NCI-H82 (cell line): Measurements from ENCODE around the gene PLCL2.
A peak's percentile ranks its signal among the peaks of the same experiment; 100 is the strongest.
"Not testable (repeated sequence)": the region's sequence is repeated elsewhere in the genome, so short reads cannot be mapped to it uniquely, and the experiment has no call there.

Experiments
- DNase-seq: peaks from one replicate; lab custom pipeline; 2025; lab: John Stamatoyannopoulos, UW

Gene PLCL2

DNA sequence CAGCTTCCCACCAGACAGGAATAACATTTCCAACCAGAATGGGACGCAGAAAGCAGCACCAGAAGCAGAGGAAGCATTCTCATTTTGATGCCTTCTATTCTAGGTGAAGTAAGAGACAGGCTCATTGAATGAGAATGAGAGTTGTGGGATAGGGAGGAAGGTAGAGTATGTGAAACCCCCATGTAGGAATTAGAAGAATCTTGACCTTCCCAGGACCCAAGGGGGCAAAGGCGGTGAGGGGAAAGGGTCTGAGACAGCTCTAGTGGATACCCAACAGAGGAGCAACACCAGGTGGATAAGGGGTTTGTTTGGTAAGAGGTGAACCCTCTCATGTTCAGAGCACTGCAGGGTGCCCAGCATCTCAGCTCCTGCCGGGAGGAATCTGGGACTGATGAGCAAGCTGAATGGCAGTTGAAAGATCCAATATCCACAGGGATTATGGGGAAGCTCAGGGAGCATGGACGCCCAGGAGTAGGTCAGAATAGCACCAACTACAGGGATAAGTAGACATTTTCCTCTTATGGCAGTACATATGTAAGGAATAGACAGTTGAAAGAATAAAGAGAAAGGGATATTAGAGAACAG is 77.0 kb downstream of the PLCL2 start:
- no peak for DNase-seq

GRCh38 chr3:16975083-16975482 is 90.3 kb downstream of the PLCL2 start:
- DNase-seq: no peak

DNA sequence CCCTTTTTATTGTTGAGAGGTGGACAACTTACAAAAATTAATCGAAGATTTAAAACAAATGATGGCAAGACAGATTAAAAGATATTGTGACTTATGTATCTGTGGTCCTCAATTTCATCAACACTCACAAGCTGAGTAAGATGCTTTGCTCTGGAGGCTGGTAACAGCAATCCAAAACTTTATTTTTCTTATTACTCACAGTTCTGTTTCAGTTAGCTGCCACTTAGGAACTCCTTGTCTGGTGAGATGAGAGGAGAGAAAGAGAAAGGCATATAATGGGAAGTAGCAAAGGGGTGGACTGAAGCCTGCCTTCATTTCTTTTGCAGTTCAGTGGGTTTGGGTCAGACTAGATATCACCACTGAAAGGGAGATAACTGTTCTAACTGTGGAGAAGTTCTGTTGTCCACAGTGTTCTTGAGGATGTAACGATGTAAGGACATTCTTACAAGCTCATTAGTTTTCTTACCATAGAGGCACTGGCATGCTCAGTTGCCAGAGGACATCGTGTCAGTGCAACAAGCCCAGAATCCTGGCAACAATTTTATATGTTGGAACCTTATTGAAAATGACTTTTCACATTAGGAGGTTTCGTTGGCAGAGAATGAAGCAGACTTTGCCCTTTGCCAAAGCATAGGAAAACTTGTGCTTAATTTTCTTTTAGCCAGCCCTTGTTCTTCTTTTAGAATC is 93.6 kb downstream of the PLCL2 start:
- DNase-seq: no peak

- DNase-seq: no peak
Measured at GRCh38 chr3:16978921-16979271, 94.1 kb downstream of the PLCL2 start.

DNA sequence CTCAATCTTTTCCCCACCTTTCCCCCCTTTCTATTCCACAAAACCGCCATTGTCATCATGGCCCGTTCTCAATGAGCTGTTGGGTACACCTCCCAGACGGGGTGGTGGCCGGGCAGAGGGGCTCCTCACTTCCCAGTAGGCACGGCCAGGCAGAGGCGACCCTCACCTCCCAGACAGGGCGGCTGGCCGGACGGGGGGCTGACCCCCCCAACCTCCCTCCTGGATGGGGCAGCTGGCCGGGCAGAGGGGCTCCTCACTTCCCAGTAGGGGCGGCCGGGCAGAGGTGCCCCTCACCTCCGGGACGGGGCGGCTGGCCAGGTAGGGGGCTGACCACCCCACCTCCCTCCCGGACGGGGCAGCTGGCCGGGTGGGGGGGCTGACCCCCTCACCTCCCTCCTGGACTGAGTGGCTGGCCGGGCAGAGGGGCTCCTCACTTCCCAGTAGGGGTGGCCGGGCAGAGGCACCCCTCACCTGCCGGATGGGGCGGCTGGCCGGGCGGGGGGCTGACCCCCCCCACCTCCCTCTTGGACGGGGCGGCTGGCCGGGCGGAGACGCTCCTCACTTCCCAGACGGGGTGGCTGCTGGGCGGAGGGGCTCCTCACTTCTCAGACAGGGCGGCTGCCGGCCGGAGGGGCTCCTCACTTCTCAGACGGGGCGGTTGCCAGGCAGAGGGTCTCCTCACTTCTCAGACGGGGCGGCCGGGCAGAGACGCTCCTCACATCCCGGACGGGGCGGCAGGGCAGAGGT is 95.2 kb downstream of the PLCL2 start:
- not testable (repeated sequence) for DNase-seq

DNA sequence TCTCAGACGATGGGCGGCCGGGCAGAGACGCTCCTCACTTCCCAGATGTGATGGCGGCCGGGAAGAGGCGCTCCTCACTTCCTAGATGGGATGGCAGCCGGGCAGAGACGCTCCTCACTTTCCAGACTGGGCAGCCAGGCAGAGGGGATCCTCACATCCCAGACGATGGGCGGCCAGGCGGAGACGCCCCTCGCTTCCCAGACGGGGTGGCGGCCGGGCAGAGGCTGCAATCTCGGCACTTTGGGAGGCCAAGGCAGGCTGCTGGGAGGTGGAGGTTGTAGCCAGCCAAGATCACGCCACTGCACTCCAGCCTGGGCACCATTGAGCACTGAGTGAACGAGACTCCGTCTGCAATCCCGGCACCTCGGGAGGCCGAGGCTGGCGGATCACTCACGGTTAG is 95.8 kb downstream of the PLCL2 start:
- not testable (repeated sequence) for DNase-seq

GRCh38 chr3:16982460-16982859 is 97.7 kb downstream of the PLCL2 start:
- peak; percentile 22 for DNase-seq

GRCh38 chr3:16985608-16986007 is 100.9 kb downstream of the PLCL2 start:
- no peak for DNase-seq

DNA sequence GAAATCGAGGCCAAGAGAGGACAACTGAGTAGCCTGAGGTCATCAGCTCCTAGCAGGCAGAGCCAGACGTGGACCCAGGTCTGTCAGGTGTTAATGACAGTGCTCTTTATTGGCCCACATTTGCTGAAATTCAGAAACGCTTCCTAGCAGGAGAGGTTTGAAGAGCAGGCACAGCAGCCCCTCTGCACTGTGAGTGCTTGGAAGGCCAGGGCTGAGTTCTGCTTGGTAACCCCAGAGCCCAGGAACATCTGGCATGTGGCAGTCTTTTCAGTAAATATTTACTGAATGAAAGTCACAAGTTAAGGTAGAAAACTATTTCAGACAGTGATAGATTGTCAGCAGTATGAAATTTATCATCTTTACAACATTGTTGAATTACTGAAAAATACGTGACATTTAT is 102.4 kb downstream of the PLCL2 start:
- DNase-seq: no peak

- DNase-seq: no peak
Measured at GRCh38 chr3:16990163-16990562, 105.4 kb downstream of the PLCL2 start.

DNA sequence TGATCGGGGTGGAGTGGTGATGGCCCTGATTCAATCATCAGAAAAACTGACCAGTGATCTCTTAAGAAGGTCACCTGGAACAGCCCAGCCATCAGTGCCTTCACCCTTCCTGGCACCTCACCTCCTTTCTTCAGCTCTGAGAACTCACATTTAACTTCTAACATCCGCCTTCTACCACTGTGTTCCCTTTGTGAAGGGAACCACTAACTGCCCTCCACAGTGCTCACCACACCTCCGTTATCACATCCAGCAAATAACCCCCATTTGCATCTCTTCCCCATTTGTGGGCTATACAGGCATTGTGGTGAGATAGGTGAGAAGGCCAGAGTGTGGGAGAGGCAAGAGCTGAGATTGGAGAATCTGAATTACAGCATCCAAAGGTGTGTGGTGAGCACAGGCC is 107.4 kb downstream of the PLCL2 start:
- no peak for DNase-seq

DNA sequence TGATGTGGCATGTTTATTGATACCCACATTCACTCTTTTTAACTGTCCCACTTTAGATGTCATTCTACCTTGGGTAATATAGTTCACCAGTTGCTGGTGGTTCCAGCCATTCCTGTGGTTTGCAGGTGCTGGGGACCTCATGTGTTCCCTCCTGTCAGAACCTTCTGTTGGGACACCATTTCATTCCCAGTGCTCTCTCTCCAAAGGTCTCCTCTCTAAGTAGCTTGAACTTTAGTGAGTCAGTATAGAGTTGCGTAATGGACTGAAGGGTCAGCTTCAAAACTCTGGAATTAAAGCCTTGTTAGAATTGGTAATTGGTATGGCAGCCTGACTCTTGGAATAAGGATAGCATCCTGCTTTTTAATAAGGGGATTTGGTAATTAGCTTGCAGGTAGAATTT is 108.5 kb downstream of the PLCL2 start:
- DNase-seq: no peak

GRCh38 chr3:16994854-16995525 is 110.2 kb downstream of the PLCL2 start:
- DNase-seq: no peak

- no peak for DNase-seq
Measured at GRCh38 chr3:16995601-16996000, 110.8 kb downstream of the PLCL2 start.

DNA sequence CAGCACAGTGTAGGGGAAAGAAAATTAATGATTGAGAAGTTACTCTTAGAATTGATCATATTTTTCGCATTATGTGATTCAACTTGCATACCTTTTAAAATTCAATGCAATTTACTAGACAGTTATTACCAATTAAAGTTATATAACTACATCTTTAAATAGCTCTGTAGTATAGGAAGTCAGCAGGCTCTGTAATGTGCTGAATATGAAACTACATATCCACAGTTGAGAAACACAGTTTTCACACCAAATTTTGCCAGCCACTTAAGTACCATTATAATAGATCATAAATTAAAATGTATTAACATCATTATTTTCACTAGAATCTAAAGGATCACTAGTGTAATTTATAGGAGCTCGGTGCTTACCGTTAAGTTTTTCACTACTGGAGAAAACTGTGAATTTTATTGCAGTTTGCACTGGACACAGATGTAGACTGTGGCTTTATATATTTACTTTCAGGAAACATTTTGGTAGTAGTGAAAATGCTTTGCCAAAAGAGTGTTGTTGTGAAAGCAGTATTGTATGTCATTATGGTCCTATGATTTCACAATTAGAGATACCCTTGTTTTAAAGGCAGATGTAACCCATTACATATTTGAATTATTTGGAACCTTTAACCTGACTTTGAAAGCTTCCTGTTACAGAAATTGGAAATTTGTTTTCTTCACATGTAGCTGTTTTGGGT is 113.6 kb downstream of the PLCL2 start:
- DNase-seq: no peak

DNA sequence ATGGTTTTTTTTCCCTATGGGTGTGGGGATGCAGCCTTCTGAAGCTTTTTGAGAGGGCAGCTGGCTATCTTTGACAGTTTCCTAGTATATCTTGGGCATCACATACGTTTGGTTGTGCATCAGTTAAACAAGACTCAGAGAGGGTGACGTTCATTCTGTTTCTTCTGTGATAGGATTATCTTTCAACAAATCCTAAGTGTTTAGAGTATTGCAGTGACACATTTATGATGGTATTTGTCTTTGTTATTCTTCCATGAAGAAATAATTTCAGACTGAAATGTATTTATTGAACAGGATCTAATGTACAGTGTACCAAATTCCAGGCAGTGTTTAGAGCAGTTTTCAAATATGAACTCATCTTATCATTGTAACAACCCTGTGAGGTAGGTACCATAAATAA is 114.4 kb downstream of the PLCL2 start:
- DNase-seq: no peak

GRCh38 chr3:16999871-17000270 is 115.1 kb downstream of the PLCL2 start:
- no peak for DNase-seq

- DNase-seq: no peak
Measured at GRCh38 chr3:17003457-17003856, 118.7 kb downstream of the PLCL2 start.

DNA sequence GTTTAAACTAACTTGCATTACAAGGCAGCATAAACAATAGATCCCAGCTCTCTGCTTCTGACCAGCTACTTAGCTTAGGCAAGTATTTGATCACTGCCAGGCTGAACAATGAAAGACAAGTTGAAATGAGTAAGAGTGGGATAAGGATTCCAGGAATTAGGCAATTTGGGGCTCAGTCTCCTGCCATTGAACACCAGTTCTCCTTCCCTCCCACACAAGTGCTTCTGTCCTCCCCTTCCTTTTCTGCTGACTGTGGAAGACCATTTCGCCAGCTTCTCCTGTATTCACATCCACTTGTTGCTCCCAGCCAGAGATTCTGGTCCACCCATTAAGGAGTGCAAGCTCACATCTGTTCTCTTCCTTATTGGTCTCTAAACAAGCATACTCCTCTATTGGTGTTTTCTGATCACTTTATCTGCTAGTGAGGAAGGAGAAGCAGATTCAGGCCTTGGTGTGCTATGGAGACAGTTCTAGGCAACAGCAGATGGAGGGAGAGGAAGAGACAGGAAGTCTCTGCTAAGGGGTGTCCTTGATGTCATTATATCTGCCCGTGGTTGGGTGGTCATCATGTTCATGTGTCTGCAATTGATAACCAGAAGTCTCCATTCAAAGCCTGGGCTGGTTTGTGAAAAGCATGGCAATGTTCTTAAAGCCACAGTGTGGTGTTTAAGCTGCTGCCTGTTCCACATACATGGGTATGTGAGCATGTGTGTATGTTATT is 121.5 kb downstream of the PLCL2 start:
- no peak for DNase-seq

GRCh38 chr3:17007284-17007683 is 122.5 kb downstream of the PLCL2 start:
- no peak for DNase-seq

GRCh38 chr3:17009826-17010225 is 125.1 kb downstream of the PLCL2 start:
- DNase-seq: no peak
